ENCODE measurements around the gene GNPTAB. TPM values are rescaled to one million over a fixed set of nuclear protein-coding genes. Genes with fewer than 3 reads are reported as not detected.

GNPTAB gene
- total RNA-seq, 4 donors from 2014 or later, result 26.5 to 40.8 (median 36.6) TPM

DNA sequence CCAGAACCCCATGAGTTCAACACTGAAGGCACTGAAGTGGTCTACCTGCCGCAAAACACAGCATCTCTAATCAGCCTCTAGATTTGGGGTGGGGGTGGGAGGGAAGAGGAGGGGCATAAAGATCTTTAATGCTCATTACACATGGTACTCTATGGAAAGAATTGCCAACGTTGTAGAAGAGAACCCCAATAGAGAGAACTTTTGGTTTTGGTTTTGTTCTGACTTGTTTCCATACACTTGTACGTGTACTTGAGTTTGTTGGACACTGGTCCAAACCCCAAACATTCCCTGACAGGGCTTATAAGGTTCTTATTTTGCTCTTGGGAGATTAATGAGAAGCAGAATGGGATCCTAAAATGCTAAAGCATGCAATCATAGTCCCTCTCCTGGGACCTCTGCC is 31.0 kb downstream of the GNPTAB start:
- TF ChIP-seq CTCF (IDR thresholded peaks at IDR 0.05), result no peak
- no peak for TF ChIP-seq POLR2A (IDR thresholded peaks at IDR 0.05)
- no peak for DNase-seq
- Histone ChIP-seq H3K36me3 (no peaks in the 10 kb centered on the region), H3K27me3 (no peaks in the 10 kb centered on the region), H3K4me1 (no peaks in the 10 kb centered on the region), H3K27ac (no peak overlapping the region), H3K4me3 (replicated peaks in 1 of 3) (no peak overlapping the region), H3K9me3 (no peaks in the 10 kb centered on the region)
- intact Hi-C loops (cut with DNase I), result no loop called here
- WGBS, 2 donors, result 88 to 89% methylated on average over 3 of the region's 3 CpGs

DNA sequence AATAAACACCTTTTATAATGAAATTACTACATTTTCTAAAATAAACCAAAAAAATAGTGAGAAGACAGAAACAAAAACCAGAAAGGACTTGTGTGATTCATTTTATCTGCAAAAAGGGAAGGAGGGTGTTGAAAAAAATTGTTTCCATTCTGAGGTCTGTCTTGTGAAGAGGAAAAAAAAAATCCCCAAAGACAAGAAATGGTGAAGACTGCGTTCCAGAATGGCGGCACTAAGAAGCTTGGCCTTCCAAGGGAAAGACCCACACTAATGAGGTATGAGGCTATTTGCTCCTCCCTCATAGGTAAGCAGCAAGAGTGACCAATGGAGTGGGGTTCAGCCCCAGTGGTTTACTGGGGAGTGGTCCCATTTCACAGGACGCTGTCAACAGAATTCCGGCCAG is 35.0 kb downstream of the GNPTAB start:
- H3K4me1 ChIP-seq, result no peaks in the 10 kb centered on the region
- H3K4me3 ChIP-seq (replicated peaks in 1 of 3), result no peak overlapping the region
- DNase-seq, result no peak
- no peak overlapping the region for H3K27ac ChIP-seq
- no peaks in the 10 kb centered on the region for H3K9me3 ChIP-seq
- H3K27me3 ChIP-seq, result no peaks in the 10 kb centered on the region
- 86 to 91% methylated on average over 3 to 4 of the region's 4 CpGs for WGBS, 2 donors
- no peaks in the 10 kb centered on the region for H3K36me3 ChIP-seq
- intact Hi-C loops (cut with DNase I), result no loop called here
- TF ChIP-seq POLR2A (IDR thresholded peaks at IDR 0.05) (no peak), CTCF (IDR thresholded peaks at IDR 0.05) (no peak)

GRCh38 chr12:101795013-101795412 is 35.7 kb downstream of the GNPTAB start:
- DNase-seq, result no peak
- H3K9me3 ChIP-seq, result no peaks in the 10 kb centered on the region
- H3K4me3 ChIP-seq (replicated peaks in 1 of 3), result no peak overlapping the region
- WGBS, 2 donors, result 78 to 93% methylated on average over 1 of the region's 1 CpG
- TF ChIP-seq POLR2A (IDR thresholded peaks at IDR 0.05) (no peak), CTCF (IDR thresholded peaks at IDR 0.05) (no peak)
- no peaks in the 10 kb centered on the region for H3K36me3 ChIP-seq
- intact Hi-C loops (cut with DNase I), result no loop called here
- H3K27me3 ChIP-seq, result no peaks in the 10 kb centered on the region
- no peak overlapping the region for H3K27ac ChIP-seq
- H3K4me1 ChIP-seq, result no peaks in the 10 kb centered on the region

DNA sequence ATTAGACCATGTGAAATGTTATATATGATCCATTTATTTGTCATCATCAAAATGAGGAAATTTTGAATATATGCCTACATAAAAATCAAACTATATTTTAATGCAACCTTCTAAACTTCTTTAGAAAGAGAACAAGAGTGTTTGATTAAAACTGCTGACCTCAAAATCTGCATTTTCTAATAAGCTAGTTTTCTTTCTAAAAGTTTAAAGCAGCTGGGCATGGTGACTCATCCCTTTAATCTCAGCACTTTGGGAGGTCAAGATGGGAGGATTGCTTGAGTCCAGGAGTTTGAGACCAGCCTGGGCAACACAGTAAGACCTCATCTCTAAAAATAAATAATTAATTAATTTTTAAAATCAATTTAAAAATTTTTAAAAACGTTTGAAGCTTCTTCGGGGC is 36.2 kb downstream of the GNPTAB start:
- H3K27ac ChIP-seq, result no peak overlapping the region
- no peaks in the 10 kb centered on the region for H3K9me3 ChIP-seq
- DNase-seq, result no peak
- no peaks in the 10 kb centered on the region for H3K4me1 ChIP-seq
- H3K4me3 ChIP-seq (replicated peaks in 1 of 3), result no peak overlapping the region
- H3K36me3 ChIP-seq, result no peaks in the 10 kb centered on the region
- 88 to 92% methylated on average over 2 of the region's 2 CpGs for WGBS, 2 donors
- no peak for TF ChIP-seq CTCF (IDR thresholded peaks at IDR 0.05)
- no peaks in the 10 kb centered on the region for H3K27me3 ChIP-seq
- intact Hi-C loops (cut with DNase I), result loop anchor here (5.0 kb wide), 1 partner anchor 33 kb away; no protein-coding TSS in a partner anchor

GRCh38 chr12:101793401-101793800 is 37.4 kb downstream of the GNPTAB start:
- TF ChIP-seq POLR2A (IDR thresholded peaks at IDR 0.05), result no peak
- no peak for TF ChIP-seq CTCF (IDR thresholded peaks at IDR 0.05)
- Histone ChIP-seq H3K4me3 (replicated peaks in 1 of 3) (no peak overlapping the region), H3K9me3 (no peaks in the 10 kb centered on the region), H3K36me3 (no peaks in the 10 kb centered on the region), H3K27ac (no peak overlapping the region), H3K27me3 (no peaks in the 10 kb centered on the region), H3K4me1 (no peaks in the 10 kb centered on the region)
- 86 to 88% methylated on average over 1 of the region's 1 CpG for WGBS, 2 donors
- DNase-seq, result no peak
- intact Hi-C loops (cut with DNase I), result loop anchor here (5.0 kb wide), 1 partner anchor 34 kb away; no protein-coding TSS in a partner anchor
